Skin of body (tissue), 2 donors: ENCODE measurements around the gene SEMA4D. TPM values are rescaled to one million over a fixed set of nuclear protein-coding genes. Genes with fewer than 3 reads are reported as not detected.
"Not testable (repeated sequence)": the region's sequence is repeated elsewhere in the genome, so short reads cannot be mapped to it uniquely, and the experiment has no call there.

Source experiments
- DNase-seq: peaks from one replicate; lab custom pipeline; 2025; lab: John Stamatoyannopoulos, UW
- total RNA-seq: library from RNA; depleted of rRNA; stranded (reverse); fragments of >200 nt; gene quantifications from one replicate; pipeline ENCODE4 v1.2.3, GENCODE V29; 2014

SEMA4D gene
- total RNA-seq, 1 donor from 2014 or later = 13.1 TPM

- DNase-seq = no peak
Observed at GRCh38 chr9:89372230-89372816, 125.6 kb downstream of the SEMA4D start.

GRCh38 chr9:89371791-89372190 lies 126.1 kb downstream of the SEMA4D start:
- not testable (repeated sequence) for DNase-seq

GRCh38 chr9:89370593-89370992 lies 127.3 kb downstream of the SEMA4D start:
- no peak for DNase-seq

GRCh38 chr9:89368978-89369377 lies 128.9 kb downstream of the SEMA4D start:
- DNase-seq = no peak

- DNase-seq = no peak
Observed at GRCh38 chr9:89368550-89368949, 129.4 kb downstream of the SEMA4D start.

GRCh38 chr9:89367726-89368437 lies 130.0 kb downstream of the SEMA4D start:
- DNase-seq = no peak

- DNase-seq = no peak
Observed at GRCh38 chr9:89367281-89367680, 130.6 kb downstream of the SEMA4D start.

GRCh38 chr9:89366711-89367110 lies 131.2 kb downstream of the SEMA4D start:
- no peak for DNase-seq

- DNase-seq = no peak
Observed at GRCh38 chr9:89365532-89365912, 132.4 kb downstream of the SEMA4D start.

- no peak for DNase-seq
Observed at GRCh38 chr9:89364666-89365531, 133.0 kb downstream of the SEMA4D start.

GRCh38 chr9:89363921-89364665 lies 133.8 kb downstream of the SEMA4D start:
- DNase-seq = no peak

- DNase-seq = no peak
Observed at GRCh38 chr9:89363311-89363670, 134.6 kb downstream of the SEMA4D start.

- DNase-seq = no peak
Observed at GRCh38 chr9:89362647-89363310, 135.1 kb downstream of the SEMA4D start.

- no peak for DNase-seq
Observed at GRCh38 chr9:89361816-89362646, 135.9 kb downstream of the SEMA4D start.

GRCh38 chr9:89361031-89361430 lies 136.9 kb downstream of the SEMA4D start:
- no peak for DNase-seq

- no peak for DNase-seq
Observed at GRCh38 chr9:89360465-89360864, 137.4 kb downstream of the SEMA4D start.

- DNase-seq = no peak
Observed at GRCh38 chr9:89359751-89360261, 138.1 kb downstream of the SEMA4D start.

GRCh38 chr9:89358985-89359384 lies 138.9 kb downstream of the SEMA4D start:
- DNase-seq = no peak

- DNase-seq = no peak
Observed at GRCh38 chr9:89358376-89358916, 139.5 kb downstream of the SEMA4D start.
